Activated effector memory CD4-positive, alpha-beta T cell treated with anti-CD3 and anti-CD28 coated beads, Interleukin-2, amount 50 U/mL, for 16 hours (primary cell): ENCODE measurements around the gene KLHL22.
"Not testable (repeated sequence)": the region's sequence is repeated elsewhere in the genome, so short reads cannot be mapped to it uniquely, and the experiment has no call there.

Source experiments
- DNase-seq: peaks from one replicate; pipeline ENCODE4 v3.0.0-alpha.2; 2020

Gene KLHL22

DNA sequence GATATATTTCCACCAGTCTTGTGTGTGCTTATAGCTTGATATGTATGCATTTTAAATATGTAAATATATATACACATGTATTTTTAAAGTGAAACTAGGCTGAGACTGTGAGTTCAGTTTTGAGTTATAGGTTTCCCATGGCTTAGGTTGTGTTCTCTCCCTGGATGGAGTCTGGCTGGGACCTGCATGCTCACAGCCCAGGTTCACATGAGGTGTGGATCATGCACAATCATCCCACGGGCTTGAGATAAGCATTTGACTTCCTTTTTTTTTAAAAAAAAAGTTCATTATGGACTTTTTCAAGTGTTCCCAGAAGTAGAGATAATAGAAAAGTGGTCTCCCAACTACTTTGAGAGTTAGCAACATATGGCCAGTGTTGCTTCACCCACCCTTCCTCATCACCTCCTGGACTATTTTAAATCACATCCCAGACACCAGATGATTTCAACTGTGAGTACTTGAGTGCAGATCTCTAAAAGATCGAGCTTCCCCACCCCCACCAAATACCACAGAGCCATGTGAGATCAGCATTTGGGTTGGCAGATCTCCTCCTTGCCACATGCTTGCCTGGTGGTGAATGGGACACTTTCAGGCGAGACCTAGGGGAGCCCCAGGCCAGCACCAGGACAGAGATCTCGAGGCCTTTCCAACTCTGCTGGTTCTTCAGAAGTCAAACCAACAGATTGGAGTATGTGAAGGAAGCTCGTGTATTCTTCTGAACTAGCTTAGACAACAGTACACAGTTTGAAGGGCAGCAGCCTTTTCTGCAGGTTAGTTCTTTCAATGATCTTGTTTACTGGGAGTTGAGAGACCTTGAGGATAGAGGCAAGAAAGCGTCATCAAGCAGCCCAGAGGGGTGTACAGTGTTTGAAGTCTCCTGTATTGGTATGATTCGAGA lies 27.7 kb upstream of the KLHL22 start:
- no peak for DNase-seq

DNA sequence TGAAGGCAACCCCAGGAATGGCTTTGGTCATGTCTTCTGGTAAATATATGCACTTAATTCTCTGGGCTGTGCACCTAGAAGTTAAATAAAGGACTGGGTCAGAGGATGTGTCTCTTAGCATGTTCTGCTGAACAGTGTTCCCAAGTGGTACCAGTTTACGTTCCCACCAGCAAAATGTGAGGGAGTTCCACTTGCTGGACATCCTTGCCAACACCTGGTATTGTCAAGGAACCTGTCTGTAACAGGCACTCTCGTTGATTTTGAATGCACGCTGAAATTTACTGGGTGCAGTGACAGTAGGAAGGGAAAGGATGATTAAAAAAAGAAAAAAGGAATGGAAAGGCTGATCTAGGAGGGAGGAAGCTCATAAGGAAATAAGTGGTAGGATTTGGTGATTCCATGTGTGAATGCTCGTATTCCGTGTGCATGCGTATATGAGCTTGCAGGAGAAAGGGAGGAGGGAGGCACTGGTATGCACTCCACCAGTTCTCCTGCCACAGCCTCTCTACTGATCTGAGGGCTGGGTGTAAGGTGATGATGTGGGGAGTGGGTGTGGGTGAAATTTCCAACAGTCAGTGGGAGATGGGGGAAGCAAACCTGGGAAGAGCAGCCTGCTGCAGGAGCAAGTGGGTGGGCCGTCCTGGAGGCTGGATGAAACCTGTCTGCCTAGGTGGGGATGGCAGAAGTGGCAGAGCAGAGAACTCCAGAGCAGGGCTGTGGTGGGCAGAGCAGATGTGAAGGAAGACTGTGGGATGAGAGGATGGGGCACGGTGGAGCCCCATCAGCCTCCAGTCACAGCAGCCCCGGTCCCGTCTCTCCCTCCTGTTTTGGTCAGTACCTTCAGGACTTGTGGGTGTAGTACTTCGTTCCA lies 26.8 kb upstream of the KLHL22 start:
- no peak for DNase-seq

DNA sequence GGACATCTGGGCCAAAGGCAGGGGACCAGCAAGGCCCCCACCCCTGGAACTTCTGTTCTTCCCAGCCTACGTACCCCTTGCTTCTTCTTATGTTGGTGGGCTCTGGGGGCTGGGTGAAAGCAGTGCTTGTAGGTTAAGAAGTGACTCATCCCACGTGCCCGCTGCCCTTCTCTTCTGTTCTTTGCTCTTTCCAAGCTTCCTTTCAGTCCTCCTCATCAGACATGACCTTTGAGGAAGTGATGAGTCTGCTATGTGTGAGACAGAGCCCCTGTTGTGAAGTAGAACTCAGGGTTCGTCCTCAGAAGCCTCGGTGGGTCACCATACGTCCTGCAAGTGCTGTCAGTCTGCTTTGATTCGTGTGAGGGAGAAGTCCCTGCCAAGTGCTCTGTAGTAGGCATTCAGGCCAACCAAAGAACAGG lies 24.5 kb upstream of the KLHL22 start:
- DNase-seq = no peak

DNA sequence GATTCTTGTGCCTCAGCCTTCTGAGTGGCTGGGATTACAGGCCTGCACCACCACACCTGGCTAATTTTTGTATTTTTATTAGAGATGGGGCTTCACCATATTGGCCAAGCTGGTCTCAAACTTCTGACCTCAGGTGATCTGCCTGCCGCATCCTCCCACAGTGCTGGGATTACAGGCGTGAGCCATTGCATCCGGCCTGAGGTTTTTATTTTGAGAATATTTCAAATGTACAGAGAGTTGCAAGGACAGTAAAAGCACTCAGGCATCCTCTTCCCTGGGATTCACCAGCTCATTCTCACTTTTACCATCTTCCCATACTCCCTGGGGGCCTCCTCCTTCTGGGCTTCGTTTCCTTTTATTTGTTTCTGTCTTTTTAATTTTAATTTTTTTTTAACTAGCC lies 24.0 kb upstream of the KLHL22 start:
- no peak for DNase-seq

DNA sequence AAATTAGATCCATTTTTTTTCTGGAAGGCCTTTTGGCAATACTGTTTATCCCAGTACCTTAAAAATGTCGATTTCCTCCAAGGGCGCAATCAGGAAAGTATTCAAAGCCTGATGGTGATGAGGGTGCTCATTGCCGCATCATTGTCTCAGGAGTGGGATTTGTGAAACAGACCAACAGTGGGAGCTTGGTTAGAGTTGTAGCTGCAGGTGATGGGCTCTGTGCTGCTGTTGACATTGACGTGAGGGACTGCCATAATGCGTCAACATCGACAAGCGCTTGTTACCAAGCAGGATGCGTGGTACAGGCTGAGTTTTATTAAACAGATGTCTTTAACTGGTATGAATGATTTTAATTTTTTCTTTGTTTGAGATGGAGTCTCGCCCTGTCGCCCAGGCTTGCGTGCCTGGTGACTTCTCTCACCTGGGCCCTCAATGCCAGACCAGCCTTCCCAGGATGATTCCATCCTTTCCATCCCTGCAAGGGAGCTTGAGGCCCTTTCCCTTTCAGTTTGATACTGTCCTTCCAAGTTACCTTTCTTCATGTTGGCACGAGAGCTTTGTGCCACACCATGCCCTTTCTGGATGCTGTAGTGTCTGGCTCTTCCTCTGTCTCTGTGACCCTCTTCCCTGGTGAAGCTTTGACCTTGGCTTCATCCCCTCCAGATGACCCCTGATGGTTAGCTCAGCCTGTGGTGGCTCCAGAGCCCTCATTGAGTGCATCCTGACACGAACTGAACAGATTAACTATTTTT lies 22.4 kb upstream of the KLHL22 start:
- DNase-seq = no peak

DNA sequence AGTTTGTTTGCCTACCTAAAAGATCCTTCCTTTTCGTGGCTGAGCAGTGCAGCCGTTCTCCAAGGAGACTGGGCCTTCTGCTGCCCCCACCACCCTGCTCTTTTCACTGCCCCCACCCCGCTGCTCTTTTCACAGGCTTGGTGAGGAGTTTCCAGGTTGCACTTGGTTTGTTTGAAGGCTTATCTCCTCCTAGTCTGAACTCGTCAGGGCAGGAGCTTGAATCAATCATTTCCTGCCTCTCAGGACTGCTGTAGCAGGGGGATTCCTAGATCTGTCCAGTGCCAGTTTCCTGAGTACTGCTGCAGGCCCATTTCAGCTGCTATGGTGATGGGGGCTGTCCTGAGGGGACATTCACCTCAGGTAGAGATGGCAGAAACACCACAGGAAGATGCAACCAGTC lies 21.8 kb upstream of the KLHL22 start:
- DNase-seq = no peak

DNA sequence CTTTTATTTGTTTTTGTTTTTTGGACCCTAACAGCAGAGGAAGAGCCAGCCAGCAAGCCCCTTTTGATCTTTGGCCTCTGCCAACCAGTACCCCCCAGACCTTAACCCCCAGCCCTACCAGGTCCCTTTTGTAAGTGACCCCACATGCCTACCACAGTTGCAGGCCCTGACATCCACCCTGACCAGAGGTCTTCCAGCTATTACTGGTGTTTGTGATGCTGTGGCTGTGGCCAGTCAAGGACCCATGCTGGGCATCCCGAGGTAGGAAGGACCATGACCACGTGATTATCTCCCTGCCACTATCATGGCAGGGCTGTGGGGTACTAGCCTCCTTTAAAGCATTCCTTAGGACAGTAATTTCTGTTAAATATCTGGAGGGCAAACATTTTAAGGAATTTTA lies 20.8 kb upstream of the KLHL22 start:
- DNase-seq = no peak

- DNase-seq = no peak
Observed at GRCh38 chr22:20514658-20515406, 19.2 kb upstream of the KLHL22 start.

DNA sequence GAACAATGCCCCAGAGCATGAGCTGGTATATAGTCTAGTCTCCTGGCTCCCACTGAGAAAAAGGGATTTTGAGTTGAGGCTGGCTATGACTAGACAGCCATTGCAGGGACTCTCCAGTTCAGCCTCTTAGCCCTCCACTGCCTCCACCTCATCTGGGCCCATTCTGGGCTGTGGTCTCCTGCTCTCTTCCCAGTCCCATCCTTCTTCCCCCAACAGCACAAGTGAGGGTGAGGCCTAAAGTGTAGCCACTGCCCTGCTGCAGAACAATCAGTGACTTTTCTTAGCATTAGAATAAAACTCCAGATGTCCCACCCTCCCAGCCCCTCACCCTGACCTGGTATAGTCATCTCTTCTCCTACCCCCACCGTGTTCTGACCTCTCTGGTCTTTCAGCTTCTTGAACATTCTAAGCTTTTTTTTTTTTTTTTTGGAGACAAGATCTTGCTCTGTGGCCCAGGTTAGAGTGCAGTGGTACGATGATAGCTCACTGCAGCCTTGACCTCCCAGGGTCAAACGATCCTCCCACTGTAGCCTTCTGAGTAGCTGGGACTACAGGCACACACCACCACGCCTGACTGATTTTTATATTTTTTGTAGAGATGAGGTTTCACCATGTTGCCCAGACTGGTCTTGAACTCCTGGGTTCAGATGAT lies 16.1 kb upstream of the KLHL22 start:
- no peak for DNase-seq

GRCh38 chr22:20510811-20511577 lies 15.4 kb upstream of the KLHL22 start:
- no peak for DNase-seq

DNA sequence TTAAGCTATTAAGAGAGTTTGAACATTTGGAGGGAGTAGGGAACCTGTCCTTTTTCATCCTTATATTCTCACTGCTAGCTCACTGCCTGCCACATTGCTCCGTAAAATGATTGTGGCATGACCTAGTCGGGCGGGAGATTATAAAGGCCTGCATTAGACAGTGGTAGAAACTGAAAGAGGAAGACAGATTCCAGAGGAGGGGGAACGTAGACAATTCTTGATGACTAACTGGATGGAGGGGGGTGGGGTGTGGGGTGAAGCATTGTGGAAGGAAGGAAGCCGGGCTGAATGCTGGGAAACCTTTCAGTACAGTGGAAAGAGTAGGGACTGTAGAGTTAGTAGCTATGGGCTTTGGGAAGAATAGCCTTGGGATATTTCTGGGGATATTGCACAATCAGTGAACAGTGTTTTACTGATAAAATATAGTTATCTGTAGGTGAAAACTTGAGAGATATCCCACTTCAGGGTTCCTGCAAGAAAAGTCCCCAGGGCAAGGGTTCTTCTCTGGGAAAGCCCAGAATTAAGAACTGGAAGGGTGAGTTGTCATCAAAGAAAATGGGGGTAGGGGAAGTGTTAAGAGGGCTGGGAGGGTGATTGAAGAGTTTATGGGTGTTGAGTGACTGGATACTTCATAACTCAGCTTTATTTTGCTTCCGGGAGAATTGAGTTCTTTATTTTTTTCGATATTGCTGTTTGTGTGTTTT lies 13.9 kb upstream of the KLHL22 start:
- peak; percentile 80 for DNase-seq

GRCh38 chr22:20508815-20509271 lies 13.2 kb upstream of the KLHL22 start:
- DNase-seq = no peak

GRCh38 chr22:20508067-20508755 lies 12.6 kb upstream of the KLHL22 start:
- not testable (repeated sequence) for DNase-seq

DNA sequence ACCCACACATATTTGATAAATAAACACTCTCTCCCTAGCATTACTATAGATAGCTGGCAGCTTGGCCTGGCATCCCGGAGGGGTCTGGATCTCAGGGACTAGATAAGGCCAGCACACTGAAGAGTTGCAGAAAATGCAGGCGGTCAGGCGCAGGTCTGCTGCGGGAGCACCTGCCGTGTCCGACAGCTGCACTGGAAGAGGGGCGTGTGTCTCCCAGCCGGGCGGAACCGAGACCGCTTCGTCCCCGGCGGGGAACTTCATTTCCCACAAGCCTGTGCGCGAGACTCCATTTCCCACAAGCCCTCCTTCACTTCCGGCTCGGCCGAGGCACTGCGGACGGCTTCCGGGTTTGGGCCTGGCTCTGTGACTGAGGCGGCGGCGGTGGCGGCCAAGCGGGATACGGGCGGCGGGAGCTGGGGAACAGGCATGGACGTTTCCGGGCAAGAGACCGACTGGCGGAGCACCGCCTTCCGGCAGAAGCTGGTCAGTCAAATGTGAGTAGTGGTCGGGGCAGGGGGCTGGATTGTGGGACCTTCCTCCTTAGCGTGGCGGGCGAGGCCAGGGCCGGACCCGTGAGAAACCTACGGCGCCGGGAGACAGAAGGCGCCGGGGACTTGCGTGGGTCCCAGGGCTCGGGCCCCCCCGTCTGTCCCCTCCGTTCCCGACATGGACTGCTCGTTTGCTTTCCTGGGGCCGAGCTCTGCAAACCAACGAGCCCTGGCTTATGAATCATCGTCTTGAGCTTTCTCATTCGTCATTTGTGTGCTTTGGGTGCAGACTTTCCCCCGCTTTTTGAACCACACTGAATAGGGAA lies 11.9 kb upstream of the KLHL22 start, which contains the start of gene MED15:
Gene MED15 (plus strand): TSS at position 358 of the 814 bp plus-strand sequence. CDS start 69 bp downstream, at position 427.
- DNase-seq = peak; percentile 96

DNA sequence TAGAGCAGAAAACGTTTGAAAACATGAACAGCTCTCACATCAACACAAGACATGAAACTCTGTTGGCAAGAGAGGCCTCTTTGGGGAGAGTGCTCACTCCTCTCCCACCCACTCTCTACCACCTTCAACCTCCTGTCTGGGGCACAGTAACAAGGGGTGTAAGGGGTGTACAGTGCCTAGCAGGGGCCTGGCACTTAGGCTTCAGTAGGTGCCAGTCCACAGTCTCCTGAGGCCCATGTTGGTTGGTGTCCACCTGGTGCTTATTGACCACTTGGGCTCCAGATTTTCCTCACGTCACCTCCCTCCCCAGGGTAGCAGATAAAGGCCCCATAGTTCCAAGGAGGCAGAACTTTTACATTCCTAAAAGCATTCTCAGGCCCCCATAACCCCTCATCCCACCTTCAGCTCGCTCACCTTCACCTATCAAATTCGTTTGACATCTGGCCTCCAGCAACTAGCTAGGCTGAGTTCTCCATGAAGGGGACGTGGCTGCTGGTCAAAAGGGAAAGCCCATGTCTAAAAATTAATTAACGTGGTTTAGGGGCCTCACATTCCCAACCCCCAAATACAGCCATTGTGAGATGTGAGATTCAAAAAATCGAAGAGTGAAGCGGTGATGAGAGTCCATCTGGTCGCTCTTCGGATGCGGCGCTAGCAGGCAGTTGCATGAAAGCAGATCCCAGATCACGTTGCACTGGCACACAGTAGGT lies 11.1 kb upstream of the KLHL22 start:
- DNase-seq = no peak

DNA sequence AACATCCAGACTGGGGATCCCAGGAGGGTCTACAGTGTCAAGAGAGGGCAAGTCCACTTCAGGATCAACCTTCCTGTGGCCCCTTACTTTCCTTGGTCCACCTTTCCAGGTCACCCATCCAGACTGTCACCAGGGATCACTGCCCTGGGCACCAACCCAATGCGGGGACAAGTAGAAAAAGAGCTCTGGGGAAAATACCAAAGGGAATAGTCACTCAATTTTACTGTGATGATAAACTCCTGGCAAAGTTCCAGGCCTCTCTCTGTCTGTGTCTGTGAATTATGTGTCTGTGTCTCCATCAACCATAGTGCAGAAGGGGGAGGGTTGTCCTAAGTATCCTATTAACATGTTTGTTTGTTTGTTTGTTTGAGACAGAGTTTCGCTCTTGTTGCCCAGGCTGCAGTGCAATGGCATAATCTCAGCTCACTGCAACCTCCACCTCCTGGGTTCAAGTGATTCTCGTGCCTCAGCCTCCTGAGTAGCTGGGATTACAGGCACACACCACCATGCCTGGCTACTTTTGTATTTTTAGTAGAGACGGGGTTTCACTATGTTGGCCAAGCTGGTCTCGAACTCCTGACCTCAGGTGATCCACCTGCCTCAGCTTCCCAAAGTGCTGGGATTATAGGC lies 8.8 kb upstream of the KLHL22 start:
- DNase-seq = not testable (repeated sequence)

GRCh38 chr22:20503816-20504215 lies 8.2 kb upstream of the KLHL22 start:
- DNase-seq = no peak
